NOMO-1 (cell line): ENCODE measurements around the gene RPIA.
"Not testable (repeated sequence)": the region's sequence is repeated elsewhere in the genome, so short reads cannot be mapped to it uniquely, and the experiment has no call there.

Experiments used
- DNase-seq, 2 experiments: peaks; one replicate each; lab custom pipeline; 2025; ENCODE audit not compliant: unreplicated experiment in 2 of 2; lab: John Stamatoyannopoulos, UW

Gene RPIA

DNA sequence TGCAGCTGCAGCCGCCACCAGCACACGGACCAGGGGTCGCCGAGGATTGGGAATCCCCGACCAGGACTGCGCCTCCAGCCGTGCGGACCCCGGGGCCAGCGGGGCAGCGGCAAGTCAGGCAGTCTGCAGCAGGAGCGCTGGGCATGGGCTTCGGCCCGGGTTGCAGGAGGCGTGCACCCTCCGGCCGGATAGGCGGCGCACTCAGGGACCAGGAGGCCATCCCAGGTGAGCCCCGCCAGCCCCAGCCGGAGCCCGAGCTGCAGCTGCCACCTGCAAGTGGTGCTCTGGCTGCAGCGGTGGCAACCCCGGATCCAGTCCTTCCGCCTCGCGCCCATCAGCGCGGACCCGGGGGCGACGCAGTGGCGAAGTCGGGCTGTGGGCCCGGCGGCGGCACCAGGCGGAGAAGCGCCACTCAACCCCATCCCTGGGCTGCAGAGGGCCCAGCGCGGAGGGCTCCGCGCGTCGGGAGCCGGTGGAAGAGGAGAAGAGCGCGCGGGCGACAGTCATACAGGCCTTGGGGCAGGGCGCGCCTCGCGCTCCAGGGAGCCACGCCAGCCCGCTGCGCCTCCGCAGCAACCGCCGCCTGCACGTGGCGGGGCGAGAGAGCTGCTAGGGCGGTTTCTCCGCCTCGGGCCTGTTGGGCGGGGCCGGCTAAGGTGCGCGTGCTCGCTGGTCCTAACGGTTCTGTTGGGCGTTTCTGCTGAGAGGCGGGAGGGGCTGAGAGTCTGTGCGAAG lies 73.8 kb downstream of the RPIA start:
- DNase-seq: no peak

- not testable (repeated sequence) for DNase-seq
These were observed 74.5 kb downstream of the RPIA start for GRCh38 chr2:88765889-88766481.

DNA sequence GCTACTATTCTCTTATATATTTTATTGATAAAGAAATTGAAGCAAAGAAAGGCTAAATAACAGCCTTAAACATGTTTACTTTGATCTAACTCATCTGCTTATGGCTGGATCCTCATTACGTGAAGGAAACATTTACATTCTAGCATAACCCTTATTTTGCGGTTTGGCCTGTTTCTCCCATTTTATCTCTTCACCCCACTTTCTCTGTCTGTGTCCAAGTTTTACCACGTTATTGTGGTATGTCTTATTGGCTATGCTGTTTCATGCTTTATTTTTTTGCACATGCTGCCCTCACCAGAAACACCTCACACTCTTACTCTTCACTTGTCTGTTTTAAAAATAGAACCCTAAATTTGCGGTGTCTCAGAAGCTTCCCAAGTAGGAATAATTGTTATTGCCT lies 78.5 kb downstream of the RPIA start:
- DNase-seq: no peak

DNA sequence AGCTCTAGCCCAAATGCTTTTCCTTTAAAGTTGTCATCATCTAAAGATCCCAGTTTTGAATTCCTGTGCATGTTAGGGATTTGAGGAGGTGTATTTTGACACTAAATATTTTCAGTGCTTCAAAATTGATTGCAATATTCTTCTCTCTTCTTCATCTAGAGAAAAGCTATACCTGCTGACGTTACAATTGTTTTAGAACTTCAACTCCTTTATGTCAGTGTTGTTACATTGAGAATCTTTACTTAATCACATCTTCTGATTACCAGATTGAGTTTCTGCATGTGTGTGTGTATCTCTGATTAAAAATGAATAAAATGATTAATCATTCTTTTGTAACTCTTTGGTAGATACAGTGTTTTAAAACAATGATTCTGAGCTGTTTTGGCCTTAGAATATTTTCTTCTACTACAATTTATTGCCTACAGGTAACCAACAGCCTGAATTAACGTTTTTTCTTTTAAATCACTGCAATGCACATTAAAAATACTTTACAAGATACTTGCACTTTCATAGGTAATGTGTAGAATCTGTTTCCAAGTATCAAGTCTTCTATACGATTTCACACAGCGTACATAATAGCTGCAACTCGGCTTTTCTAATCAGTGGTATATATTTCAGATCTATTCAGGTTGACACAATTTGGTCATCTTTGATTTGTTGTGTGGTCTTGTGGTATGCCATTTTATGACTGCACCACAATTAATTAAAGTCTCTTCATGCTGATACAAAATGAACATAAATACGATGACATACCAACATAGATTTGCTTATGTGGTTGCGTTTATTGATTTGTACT lies 82.0 kb downstream of the RPIA start:
- DNase-seq: not testable (repeated sequence)

GRCh38 chr2:88789213-88789612 lies 97.7 kb downstream of the RPIA start:
- DNase-seq: not testable (repeated sequence)

DNA sequence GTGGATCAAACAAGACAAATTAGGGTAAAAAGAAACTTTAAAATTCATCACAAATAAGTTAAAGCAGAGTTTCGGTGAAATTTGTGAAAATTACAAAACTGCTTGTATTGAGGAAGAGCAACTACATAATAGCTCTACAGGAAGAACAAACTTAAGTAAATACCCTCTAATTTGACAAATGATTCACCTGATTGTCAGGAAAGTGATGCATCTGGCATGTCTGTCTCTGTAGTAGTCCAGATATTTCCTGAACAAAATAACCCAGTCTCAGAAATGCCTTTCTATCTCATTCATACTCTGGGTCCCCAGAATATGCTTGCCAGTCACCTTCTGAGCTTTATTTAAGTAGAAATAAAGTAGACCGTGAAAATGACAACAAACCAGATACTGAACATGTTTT lies 104.5 kb downstream of the RPIA start:
- DNase-seq: not testable (repeated sequence)

DNA sequence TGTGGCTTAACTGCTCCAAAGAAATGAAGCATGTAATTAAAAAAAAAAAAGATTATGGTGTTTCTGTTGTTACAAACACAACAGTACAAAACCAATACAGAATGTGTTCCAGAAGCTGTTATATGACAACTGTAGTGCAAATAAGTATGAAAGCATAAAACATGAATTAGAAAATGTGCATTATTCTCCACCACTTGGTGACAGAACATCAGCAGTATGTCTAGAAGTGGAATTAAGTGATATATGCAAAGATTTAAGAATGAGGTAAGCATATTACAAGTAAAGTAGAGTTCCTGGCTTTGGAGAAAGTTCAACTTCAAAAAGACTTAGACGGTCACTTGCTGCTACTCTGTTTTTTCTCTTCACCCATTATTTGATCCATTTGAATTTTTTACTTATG lies 105.0 kb downstream of the RPIA start:
- not testable (repeated sequence) for DNase-seq

DNA sequence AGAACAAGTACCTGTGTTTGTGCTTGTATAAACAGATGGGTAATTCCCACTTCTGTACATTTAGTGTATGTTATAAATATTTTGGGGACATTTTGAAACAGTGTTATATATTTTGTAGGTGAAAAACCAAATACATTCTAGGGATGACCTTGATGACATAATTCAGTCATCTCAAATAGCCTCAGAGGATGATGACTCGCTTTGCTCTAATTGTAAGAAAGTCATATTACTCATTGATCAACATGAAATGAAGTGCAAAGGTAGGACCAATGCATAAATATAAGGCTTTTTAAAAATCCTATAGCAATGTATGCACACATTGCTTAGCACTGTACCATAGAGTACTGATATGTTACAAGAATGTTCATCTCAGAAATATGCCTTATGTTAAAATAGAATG lies 105.7 kb downstream of the RPIA start:
- not testable (repeated sequence) for DNase-seq
